T-helper 1 cell treated with Interleukin-12 subunit alpha and Interleukin-12 subunit beta and Interleukin-4 antibody, amounts not matched to agents 30 ng/mL and 1 ng/mL, for 36 hours (primary cell): ENCODE measurements around the gene TFEB. TPM values are rescaled to one million over a fixed set of nuclear protein-coding genes. Genes with fewer than 3 reads are reported as not detected.

Source experiments
- intact Hi-C: fragments of 100-400 bp; cut with micrococcal nuclease; formaldehyde crosslinking; loops from one replicate; pipeline ENCODE4 v1.15.1; 2024
- total RNA-seq: library from RNA; stranded (reverse); gene quantifications from 2 replicates; pipeline ENCODE4 v1.2.3, GENCODE V29; 2022

The TFEB gene
- 20.5 and 22.1 TPM in 2 replicates for total RNA-seq

DNA sequence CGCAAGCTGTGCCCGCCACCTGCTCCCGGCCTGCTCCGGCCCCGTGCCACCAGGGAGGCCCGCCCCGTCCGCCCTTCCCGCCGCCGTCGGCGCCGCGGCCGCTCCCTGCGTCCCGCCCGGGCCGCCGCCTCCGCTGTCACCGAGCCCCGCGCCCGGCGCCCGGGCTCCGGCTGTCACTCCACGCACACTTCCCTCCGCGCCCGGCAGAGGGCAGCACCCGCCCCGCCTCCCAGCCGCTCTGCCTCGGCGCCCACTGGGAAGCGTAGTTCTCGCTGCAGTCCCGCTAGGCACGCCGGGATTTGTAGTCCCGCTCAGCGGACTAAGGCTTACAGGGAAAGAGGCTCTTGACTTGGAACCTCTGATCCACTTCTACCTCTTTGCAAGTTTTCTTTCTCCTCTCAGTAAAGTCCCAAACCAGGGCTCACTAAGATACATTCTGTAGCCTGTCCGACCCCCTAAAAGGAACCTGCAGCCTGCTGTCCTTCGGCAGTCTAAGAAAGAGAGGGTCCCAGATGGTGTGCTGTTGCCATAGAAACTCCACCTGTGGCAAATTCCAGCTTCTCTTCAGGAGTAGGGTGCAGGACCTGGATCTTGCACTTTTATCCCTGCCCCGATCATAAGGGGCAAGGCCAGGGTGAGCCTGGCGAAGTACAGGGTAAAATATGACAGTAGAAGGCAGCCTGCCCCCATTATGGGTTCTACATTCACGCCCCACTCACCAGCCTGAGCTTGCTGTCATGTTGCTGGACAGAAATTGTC lies at the start of gene TFEB:
TSS of gene TFEB (minus strand) at position 182 of the 759 bp plus-strand sequence. CDS start 44,395 bp downstream, outside the sequence.
- intact Hi-C loops, result loop anchor here (1.0 to 10.0 kb wide), 16 partner anchors 28 to 1324 kb away; partner anchors contain the start of genes BYSL, CCND3, FOXP4 and KLC4

DNA sequence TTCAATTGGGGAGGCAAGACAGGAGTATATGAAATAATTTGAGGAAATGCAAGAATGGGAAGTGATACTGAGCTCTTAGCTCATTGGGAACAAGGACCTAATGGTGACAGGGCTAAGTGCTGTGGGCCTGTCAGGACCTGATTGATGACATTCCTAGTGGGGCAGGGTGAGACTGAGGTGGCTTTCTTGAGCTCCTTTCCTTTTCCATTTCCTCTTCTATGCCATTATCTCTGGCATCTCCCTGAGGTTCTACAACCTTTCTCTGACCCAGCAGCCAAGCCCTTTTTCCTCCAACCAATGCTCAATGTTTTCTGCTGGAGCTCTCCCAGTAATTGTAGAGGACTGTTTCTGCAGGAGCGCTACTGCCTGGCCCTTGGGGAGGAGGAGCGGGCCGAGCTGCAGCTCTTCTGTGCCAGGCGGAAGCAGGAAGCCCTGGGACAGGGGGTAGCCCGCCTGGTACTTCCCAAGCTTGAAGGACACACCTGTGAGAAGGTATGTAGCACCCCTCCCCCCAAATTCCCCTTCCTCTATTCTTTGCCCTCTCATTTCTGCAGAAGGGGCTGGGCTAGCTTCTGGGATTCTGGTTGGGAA lies 49.3 kb upstream of the TFEB start:
- intact Hi-C loops, result loop anchor here (5.0 to 10.0 kb wide), 2 partner anchors 668 to 1390 kb away; partner anchors contain the start of genes SRF and TRERF1

DNA sequence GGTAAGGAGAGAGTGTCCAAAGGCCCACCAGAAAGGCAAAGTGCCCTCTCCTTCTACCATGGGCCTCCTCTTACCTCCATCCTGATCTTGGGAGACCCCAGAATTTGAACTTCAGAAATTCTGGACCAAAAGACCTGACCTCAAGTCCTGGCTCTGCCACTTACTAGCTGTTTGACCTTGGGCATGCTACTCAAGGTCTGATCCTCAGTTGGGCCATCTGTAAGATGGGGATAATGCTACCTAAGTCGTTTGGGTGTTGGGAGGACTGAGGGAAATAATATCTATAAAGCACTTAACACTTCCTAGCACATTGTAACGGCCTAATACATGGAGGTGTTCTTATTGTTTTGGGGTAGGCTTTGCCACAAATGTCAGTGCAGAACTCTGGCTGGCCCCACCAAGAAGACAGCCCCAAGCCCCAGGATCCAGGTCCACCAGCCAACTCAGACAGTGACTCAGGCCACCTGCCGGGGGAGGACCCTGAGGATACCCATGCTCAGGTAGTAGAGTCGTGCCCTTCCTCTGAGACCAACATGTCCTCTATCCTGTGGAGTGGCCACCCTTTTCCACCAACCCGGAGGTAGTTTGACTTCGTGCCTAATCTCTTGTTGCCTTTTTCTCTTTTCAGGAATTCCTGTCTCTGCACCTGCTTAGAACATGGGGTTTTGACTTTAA lies 47.8 kb upstream of the TFEB start:
- intact Hi-C loops, result loop anchor here (10.0 kb wide), 1 partner anchor 1392 kb away; the partner anchor contains the start of gene SRF

DNA sequence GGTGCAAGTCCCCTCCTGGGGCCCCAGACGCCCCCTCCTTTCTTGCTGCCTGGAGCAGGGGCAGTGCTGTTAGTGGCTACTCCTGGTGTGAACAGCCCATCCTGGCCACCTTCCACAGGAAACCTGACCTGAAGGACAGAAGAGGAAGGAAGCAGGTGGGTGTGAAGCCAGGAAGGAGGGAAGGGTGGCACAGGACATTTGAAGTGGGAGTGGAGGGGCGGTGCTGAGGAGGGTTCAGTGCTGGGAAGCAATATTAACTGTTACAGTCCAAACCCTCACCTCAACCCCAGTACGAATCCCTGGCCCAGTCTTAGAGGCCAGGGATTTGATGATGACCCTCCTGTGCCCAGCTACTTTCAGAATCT lies 45.9 kb upstream of the TFEB start:
- intact Hi-C loops, result loop anchor here (2.0 to 10.0 kb wide), 2 partner anchors 75 to 1393 kb away; partner anchors contain the start of gene SRF

DNA sequence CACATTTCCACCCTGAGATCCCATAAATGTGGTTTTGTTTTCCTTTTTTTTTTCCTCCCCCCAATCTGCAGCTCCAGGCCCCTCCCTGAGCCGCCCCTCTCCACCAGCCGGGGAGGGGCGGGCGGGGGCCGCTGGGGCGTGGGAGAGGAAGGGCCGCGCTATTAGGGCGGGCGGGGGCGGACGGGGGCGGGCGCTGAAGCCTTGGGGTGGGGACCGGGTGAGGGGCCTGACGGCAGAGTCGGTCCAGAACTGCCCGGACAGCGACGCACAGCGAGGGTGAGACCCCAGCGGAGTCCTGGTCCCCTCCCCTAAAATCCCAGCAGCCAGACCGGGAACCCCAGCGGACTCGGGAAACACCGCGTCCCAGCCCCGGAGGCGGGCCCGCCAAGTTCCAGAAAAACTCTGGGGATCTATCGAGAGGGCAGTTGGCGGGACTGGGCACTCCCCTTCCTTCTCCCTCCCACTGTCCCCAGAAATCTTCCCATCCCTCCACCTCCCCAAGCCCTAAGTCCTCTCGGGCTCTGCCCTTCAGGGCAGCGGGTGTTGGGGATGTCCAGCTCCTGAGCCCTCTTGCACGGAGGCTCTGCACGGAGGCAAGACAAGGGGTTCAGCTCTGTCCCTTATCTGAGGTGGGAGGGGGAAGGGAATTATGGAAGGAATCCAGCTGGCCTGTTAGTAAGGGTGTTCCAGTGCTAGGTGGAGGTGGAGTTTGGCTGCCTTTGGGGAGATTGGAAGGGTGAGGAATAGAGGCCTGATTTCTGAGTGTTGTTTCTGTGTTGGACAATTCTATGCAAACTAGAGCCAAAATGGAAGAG lies 45.4 kb upstream of the TFEB start, which contains the start of gene PRICKLE4:
TSS of gene PRICKLE4 (plus strand) at position 232 of the 815 bp plus-strand sequence. CDS start 2,692 bp downstream, outside the sequence.
- intact Hi-C loops, result loop anchor here (1.0 to 10.0 kb wide), 11 partner anchors 45 to 1394 kb away; partner anchors contain the start of genes FOXP4, MRPS10, SRF and TAF8

DNA sequence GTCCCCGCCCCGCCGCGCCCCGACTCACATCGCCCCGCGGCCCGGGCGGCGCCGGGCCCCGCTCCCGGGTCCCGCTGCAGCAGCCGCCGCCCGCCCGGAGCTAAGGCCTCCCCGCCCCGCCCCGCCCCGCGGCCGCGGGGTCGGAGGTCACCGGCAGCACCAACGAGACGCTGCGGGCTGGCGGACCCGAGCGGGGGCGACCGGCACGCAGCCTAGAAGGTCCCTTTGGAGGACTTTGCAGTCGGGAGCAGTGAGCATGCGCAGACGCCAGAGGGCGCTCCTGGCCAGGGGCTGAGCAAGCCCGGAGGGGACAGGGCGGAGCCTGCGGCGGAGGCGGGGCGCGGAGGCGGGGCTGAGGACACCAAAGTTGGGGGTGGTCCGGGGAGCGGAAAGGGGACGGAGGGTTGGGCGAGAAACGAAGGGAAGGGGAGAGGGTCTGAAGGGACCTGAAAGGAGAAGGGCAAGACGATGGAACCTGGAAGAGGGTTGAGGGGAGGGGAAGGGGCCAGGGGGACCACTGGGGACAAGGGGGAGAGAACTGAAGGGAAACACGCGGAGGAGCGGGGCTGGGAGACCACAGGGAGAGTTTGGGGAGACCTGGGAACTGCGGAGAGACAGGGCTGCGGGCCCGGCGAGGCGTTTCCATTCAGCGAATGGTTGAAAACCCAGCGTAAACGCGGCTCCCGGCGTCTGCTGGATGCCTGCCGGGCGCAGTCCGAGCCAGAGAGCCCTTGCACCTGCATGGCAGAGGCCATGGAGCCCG lies 44.6 kb upstream of the TFEB start, which contains the start of gene FRS3:
TSS of gene FRS3 (minus strand) at position 113 of the 763 bp plus-strand sequence. CDS start 2,913 bp downstream, outside the sequence.
- intact Hi-C loops, result loop anchor here (1.0 to 10.0 kb wide), 12 partner anchors 7 to 1395 kb away; partner anchors contain the start of genes FOXP4, MRPS10, SRF and TAF8

DNA sequence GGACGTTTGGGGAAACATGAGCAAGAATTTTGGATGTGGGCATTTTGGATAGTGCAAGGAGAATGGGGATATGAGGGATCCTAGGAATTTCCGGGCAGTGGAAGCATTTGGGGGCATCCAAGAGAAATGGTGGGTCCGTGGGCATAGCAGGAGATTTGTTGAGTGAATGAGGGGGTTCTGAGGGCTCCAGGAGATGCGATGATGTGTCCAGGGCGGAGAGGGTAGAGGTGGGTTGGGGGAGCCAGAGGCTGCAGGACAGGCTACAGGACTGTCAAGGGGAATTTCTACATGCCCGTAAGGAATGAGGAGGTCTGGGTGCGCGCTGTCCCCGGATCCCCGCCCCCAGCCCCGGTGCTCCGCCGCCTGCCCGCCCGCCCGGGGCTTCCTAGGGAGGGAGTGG lies 43.9 kb upstream of the TFEB start:
- intact Hi-C loops, result loop anchor here (1.0 kb wide), 1 partner anchor 8 kb away; the partner anchor contains the start of gene TOMM6

DNA sequence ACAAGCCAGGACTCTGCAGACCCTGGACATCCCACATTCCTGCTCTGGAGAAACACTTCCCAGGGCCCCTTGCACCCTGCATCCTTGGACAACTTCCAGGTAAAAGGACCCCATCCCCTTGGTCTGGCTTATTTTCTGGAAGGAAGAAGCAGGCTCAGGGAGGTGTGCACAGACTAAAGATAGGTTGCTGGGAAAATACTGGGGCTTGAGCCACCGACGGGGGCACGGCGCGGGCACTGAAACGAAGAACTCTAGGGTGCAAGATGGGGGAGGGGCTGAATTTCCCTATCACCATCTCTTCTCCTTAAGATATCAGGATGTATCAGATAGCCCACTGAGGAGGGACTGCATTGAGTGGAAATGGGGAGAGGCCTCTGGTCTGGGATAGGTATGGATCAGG lies 43.5 kb upstream of the TFEB start:
- intact Hi-C loops, result loop anchor here (1.0 kb wide), 1 partner anchor 8 kb away; the partner anchor contains the start of gene TOMM6

DNA sequence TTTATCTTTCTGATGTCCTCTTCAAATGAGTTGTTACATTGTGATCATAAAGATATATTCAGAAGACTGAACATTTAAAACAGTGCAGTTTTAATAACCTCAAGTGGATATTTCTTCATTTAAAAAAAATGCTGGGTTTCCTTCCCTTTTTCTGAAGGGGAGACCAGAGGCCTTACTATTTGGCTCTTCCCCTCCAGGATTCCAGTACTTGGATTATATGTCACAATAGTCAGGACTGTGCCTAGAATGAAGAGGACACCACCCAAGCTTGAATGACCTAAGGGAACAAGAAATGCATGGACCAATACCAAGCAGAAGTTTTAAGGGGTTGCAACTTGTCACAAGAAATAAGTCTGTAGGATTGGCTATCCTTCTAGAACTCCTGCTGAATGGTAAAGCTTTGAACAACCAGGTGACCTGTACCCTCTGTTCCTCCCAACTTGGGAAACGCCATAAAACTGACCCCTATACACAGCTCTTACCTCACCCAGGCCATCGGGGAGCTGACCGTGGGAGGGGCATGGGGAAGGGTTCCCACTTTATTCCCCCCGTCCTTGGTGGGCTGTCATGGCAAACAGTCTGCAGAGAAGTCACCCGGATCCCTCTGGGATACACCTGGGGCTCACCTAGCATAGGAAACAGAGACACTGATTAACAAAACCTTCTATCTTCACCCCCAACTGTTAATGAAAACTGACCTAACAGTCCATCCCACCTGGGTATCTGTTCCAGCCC lies 42.3 kb upstream of the TFEB start:
- intact Hi-C loops, result no loop called here

DNA sequence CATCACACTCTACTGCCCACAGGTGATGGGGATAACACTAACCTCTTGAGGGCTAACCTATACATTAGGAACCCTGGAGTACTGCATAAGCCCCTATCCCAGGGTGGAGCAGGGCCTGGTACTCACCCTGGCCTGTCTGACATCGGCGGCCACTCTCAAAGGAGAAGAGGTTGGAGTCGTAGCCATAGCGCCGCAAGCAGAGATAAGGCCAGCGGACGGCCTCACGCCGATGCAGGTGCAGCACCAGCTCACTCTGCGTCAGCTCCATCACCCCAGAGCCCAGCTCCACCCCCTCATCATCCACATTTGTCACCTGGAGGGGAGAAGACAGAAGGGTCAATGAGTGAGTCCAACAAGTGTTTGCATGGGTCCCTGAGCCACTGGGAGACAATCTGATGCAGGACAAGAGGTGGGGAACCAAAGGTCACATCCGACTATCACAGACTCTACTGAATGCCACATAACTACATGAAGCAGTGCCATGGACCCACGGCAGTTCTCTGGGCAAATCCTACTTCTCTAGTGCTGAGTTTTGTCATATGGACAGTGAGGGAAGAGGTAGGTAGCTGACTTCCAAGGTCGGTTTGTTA lies 40.0 kb upstream of the TFEB start:
- intact Hi-C loops, result no loop called here

DNA sequence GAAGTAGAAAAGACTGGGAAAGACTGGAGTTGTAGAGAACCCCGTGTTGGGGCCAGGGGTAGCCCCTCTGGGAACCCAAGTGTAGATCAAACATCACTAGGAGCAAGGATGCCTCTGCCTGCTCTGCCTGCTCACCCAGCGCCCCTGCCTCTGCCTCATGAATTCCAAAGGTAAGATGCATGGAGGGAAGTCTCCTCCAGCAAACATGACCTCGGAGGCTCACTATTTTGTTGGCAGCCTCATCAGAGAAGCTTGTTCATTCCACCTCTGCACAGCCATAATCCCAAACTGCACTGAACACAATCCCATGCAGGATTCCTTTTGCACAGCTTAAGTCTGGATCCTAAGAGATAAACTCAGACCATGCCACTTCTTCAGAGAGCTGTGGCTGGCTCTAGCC lies 39.4 kb upstream of the TFEB start:
- intact Hi-C loops, result no loop called here

DNA sequence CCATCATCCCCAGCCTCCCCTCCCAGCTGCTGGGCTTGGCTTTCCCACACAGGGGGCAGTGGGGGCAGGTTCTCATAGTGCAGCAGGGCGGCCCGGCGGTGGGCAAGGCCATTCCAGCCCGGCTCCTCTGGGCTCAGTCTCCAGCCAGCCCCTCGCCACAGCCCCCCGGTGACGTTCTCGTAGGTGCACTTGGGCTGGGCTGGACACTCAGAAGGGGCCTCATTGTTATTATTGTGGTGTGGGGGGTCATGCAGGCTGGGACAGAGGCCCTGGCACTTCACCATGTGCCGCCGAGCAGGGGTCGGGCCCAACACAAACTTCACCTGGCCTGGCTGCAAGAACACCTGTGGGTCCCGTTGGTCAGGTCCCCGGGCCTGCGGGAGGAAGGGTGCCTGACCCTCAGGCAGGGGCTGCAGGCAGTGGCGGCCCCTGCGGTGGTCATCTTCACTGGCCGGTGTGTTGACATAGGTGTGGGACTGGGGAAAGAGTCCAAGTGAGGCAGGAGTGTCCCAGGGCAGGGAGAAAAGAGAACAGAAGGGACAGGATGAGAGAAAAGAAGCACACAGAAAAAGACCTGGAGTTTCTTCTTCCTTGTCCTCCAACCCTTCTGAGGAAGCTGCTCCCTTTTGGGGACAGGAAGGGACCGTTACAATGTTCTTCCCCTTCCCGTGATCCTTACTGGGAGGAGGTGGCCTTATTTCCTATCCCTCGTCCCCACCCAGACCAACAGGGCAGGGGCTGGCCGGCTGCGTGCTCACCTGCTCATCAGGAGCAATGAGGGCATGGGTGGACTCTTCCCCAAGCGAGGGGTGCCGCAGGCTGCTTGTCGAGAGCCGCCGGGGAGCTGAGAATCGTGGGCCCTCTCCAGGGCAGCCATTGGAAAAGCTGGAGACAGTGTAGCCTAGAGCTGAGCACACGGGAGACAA lies 35.9 kb upstream of the TFEB start:
- intact Hi-C loops, result no loop called here

DNA sequence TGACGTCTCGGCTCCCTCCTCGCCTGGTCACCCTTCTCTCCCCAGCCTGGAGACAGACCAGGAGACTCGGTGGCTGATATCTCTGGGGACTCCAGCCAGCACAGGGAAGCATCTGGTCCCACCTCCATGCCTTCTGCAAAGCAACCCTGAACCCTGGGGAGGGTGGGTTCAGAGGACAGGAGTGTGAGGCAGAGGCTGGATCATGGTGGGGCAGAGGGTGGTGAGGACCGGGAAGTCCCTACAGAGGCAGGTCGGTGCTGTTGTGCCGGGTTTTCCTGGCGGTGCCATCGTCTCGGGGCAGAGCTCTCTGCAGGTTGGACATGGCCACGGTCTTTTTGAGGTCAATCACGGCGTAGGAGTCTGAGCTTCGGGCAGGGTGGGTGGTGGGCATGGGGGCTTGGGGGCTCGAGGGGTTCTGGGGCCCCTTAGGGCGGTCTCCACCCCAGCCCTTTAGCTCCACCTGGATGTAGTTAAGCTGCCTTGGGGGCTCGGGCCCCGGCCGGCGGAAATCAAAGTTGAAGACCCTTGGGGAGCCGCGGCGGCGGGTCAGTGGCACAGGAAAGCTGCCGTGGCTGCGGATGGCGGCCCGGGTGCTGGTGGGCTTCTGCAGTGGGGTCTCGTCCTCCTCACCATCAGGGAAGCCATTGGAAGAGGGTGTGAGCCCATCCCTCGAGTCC lies 35.1 kb upstream of the TFEB start:
- intact Hi-C loops, result no loop called here

DNA sequence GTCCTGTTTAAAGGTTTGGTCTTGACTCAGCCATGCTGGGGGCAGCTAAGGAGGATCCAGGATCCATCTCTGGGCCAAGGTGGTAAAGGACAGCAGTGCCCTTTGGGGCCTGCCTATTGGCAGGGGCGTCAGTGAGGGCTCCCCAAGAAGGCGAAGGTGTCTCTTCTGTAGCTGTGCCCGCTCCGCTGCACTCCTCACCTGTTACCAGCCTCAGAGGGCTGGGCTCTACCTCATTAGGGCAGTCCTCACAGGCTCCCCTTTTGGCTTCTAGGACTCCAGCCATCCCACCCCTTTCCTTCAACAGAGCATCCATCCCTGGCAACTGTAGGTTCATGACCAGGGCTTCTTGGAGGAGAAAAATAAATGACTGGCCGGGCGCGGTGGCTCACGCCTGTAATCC lies 34.0 kb upstream of the TFEB start:
- intact Hi-C loops, result no loop called here

DNA sequence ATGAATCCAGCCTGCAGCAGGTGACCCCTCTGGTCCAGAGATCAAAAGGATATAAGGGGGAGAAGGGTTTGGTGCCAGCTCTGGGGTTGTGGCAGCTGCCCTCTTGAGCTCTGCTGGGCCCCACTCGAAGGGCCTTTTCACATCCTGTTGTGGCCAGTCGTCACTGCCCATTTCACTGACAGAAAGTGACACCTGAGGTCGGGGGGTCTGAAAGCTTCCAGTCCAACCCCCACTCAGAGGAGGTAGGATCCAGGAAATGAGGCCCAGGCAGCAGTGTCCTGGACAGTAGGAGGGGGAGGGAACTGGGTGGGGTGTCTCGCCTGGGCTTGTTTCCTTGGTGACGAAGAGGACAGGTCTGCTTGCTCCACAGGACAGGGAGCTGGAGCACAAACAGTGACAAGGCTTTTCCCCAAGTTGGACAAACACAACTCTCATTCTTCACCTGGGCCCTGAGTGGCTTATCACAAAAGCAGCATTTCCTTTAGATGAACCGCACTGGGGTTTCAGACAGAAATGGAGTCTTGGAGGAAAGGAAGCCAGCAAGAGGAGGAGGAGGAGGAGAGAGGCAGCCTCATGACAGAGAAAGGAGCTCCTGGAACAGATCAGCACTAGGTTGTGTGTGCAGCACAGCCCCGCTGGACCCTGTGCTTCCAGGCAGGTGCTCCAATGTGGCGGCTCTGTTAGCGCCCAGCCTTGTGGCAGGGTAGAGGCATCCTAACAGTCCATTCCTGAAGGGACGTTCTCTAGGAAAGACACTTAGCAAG lies 33.3 kb upstream of the TFEB start:
- intact Hi-C loops, result no loop called here

DNA sequence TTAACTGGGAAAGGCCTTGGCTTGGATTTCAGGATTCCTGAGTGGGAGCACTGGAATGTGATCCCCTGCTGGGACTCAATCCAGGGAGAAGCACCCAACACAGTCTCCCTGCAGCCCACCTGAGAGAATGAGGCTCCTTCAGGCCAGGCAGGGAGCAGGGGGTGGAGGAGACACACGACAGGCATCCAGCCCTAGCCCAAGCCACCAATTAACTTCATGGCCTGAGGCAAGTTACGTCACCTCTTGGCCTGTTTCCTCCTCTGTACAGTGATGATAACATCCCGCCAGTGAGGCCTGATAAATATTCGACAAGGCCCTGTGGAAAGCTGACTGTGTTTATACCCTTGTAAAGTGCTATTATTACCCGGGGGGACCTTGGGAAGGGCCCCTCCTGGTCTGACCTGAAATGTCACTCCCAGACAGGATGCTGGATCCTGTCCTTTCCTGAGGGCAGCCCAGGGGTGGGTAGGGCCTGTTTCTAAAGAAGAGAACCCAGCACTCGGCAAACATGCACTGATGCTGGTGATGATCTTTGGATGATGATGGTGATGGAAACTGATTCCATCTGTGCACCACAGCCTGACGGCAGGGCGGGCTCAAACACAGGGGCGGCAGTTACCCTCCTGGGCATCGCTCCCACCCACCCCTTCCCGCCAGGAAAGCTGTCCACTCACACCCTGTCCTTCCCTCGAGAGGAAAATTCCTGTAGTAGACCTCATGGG lies 31.9 kb upstream of the TFEB start:
- intact Hi-C loops, result no loop called here
